ENCODE measurements around the gene UTP25.
A peak's percentile ranks its signal among the peaks of the same experiment; 100 is the strongest.

Gene UTP25

GRCh38 chr1:209808059-209808581 is 19.7 kb upstream of the UTP25 start:
- no peak overlapping the region for H3K9ac ChIP-seq (ENCODE audit: low read depth, low read length)
- no peak overlapping the region for H3K4me3 ChIP-seq (ENCODE audit: low read length)
- peak overlapping the region; percentile 23 for H3K4me2 ChIP-seq (ENCODE audit: low read length)
- H3K27me3 ChIP-seq (ENCODE audit: control insufficient read depth, insufficient read depth, low read length): peaks cover 10% of the 10 kb centered on the region
- H3K4me1 ChIP-seq (ENCODE audit: control insufficient read depth, insufficient read depth, low read length): peaks cover 20% of the 10 kb centered on the region
- no peaks in the 10 kb centered on the region for H3K9me3 ChIP-seq (replicated peaks; ENCODE audit: low read length)
- no peaks in the 10 kb centered on the region for H3K36me3 ChIP-seq (ENCODE audit: insufficient read depth, low read length)

- peaks cover 2% of the 10 kb centered on the region for H3K27me3 ChIP-seq (ENCODE audit: control insufficient read depth, insufficient read depth, low read length)
- H3K4me2 ChIP-seq (ENCODE audit: low read length): no peak overlapping the region
- H3K4me3 ChIP-seq (ENCODE audit: low read length): no peak overlapping the region
- H3K9ac ChIP-seq (ENCODE audit: low read depth, low read length): no peak overlapping the region
- H3K4me1 ChIP-seq (ENCODE audit: control insufficient read depth, insufficient read depth, low read length): peaks cover 20% of the 10 kb centered on the region
- no peaks in the 10 kb centered on the region for H3K9me3 ChIP-seq (replicated peaks; ENCODE audit: low read length)
- H3K36me3 ChIP-seq (ENCODE audit: insufficient read depth, low read length): no peaks in the 10 kb centered on the region
Measured at GRCh38 chr1:209809611-209810010, 18.2 kb upstream of the UTP25 start.

GRCh38 chr1:209810783-209811182 is 17.0 kb upstream of the UTP25 start:
- H3K9me3 ChIP-seq (replicated peaks; ENCODE audit: low read length): no peaks in the 10 kb centered on the region
- no peak overlapping the region for H3K4me2 ChIP-seq (ENCODE audit: low read length)
- H3K4me3 ChIP-seq (ENCODE audit: low read length): no peak overlapping the region
- no peaks in the 10 kb centered on the region for H3K27me3 ChIP-seq (ENCODE audit: control insufficient read depth, insufficient read depth, low read length)
- no peak overlapping the region for H3K9ac ChIP-seq (ENCODE audit: low read depth, low read length)
- peaks cover 19% of the 10 kb centered on the region for H3K4me1 ChIP-seq (ENCODE audit: control insufficient read depth, insufficient read depth, low read length)
- H3K36me3 ChIP-seq (ENCODE audit: insufficient read depth, low read length): no peaks in the 10 kb centered on the region

- H3K9me3 ChIP-seq (replicated peaks; ENCODE audit: low read length): no peaks in the 10 kb centered on the region
- no peak overlapping the region for H3K4me3 ChIP-seq (ENCODE audit: low read length)
- peaks cover 4% of the 10 kb centered on the region for H3K27me3 ChIP-seq (ENCODE audit: control insufficient read depth, insufficient read depth, low read length)
- H3K4me1 ChIP-seq (ENCODE audit: control insufficient read depth, insufficient read depth, low read length): no peaks in the 10 kb centered on the region
- no peak overlapping the region for H3K4me2 ChIP-seq (ENCODE audit: low read length)
- no peak overlapping the region for H3K9ac ChIP-seq (ENCODE audit: low read depth, low read length)
- no peaks in the 10 kb centered on the region for H3K36me3 ChIP-seq (ENCODE audit: insufficient read depth, low read length)
Measured at GRCh38 chr1:209813902-209814301, 13.9 kb upstream of the UTP25 start.

- no peak overlapping the region for H3K9ac ChIP-seq (ENCODE audit: low read depth, low read length)
- H3K4me2 ChIP-seq (ENCODE audit: low read length): no peak overlapping the region
- H3K36me3 ChIP-seq (ENCODE audit: insufficient read depth, low read length): no peaks in the 10 kb centered on the region
- no peaks in the 10 kb centered on the region for H3K9me3 ChIP-seq (replicated peaks; ENCODE audit: low read length)
- no peak overlapping the region for H3K4me3 ChIP-seq (ENCODE audit: low read length)
- H3K27me3 ChIP-seq (ENCODE audit: control insufficient read depth, insufficient read depth, low read length): peaks cover 6% of the 10 kb centered on the region
- H3K4me1 ChIP-seq (ENCODE audit: control insufficient read depth, insufficient read depth, low read length): no peaks in the 10 kb centered on the region
Measured at GRCh38 chr1:209815490-209815889, 12.3 kb upstream of the UTP25 start.

- H3K4me3 ChIP-seq (ENCODE audit: low read length): no peak overlapping the region
- peaks cover 6% of the 10 kb centered on the region for H3K27me3 ChIP-seq (ENCODE audit: control insufficient read depth, insufficient read depth, low read length)
- H3K9me3 ChIP-seq (replicated peaks; ENCODE audit: low read length): no peaks in the 10 kb centered on the region
- no peaks in the 10 kb centered on the region for H3K36me3 ChIP-seq (ENCODE audit: insufficient read depth, low read length)
- no peak overlapping the region for H3K9ac ChIP-seq (ENCODE audit: low read depth, low read length)
- H3K4me1 ChIP-seq (ENCODE audit: control insufficient read depth, insufficient read depth, low read length): no peaks in the 10 kb centered on the region
- no peak overlapping the region for H3K4me2 ChIP-seq (ENCODE audit: low read length)
Measured at GRCh38 chr1:209815931-209816341, 11.8 kb upstream of the UTP25 start.

- Histone ChIP-seq H3K27me3 (ENCODE audit: control insufficient read depth, insufficient read depth, low read length) (peaks cover 6% of the 10 kb centered on the region), H3K4me3 (ENCODE audit: low read length) (no peak overlapping the region), H3K9ac (ENCODE audit: low read depth, low read length) (no peak overlapping the region), H3K4me2 (ENCODE audit: low read length) (no peak overlapping the region), H3K4me1 (ENCODE audit: control insufficient read depth, insufficient read depth, low read length) (no peaks in the 10 kb centered on the region), H3K9me3 (replicated peaks; ENCODE audit: low read length) (no peaks in the 10 kb centered on the region), H3K36me3 (ENCODE audit: insufficient read depth, low read length) (no peaks in the 10 kb centered on the region)
Measured at GRCh38 chr1:209816923-209817322, 10.8 kb upstream of the UTP25 start.

- H3K9ac ChIP-seq (ENCODE audit: low read depth, low read length): no peak overlapping the region
- no peak overlapping the region for H3K4me3 ChIP-seq (ENCODE audit: low read length)
- peaks cover 6% of the 10 kb centered on the region for H3K27me3 ChIP-seq (ENCODE audit: control insufficient read depth, insufficient read depth, low read length)
- peaks cover 3% of the 10 kb centered on the region for H3K4me1 ChIP-seq (ENCODE audit: control insufficient read depth, insufficient read depth, low read length)
- no peak overlapping the region for H3K4me2 ChIP-seq (ENCODE audit: low read length)
- H3K36me3 ChIP-seq (ENCODE audit: insufficient read depth, low read length): no peaks in the 10 kb centered on the region
- H3K9me3 ChIP-seq (replicated peaks; ENCODE audit: low read length): no peaks in the 10 kb centered on the region
Measured at GRCh38 chr1:209817691-209818090, 10.1 kb upstream of the UTP25 start.

GRCh38 chr1:209819058-209819457 is 8.7 kb upstream of the UTP25 start:
- H3K4me1 ChIP-seq (ENCODE audit: control insufficient read depth, insufficient read depth, low read length): peaks cover 15% of the 10 kb centered on the region
- H3K4me3 ChIP-seq (ENCODE audit: low read length): no peak overlapping the region
- H3K36me3 ChIP-seq (ENCODE audit: insufficient read depth, low read length): no peaks in the 10 kb centered on the region
- H3K27me3 ChIP-seq (ENCODE audit: control insufficient read depth, insufficient read depth, low read length): peaks cover 6% of the 10 kb centered on the region
- no peak overlapping the region for H3K9ac ChIP-seq (ENCODE audit: low read depth, low read length)
- no peak overlapping the region for H3K4me2 ChIP-seq (ENCODE audit: low read length)
- H3K9me3 ChIP-seq (replicated peaks; ENCODE audit: low read length): no peaks in the 10 kb centered on the region

- no peak overlapping the region for H3K4me3 ChIP-seq (ENCODE audit: low read length)
- H3K9me3 ChIP-seq (replicated peaks; ENCODE audit: low read length): no peaks in the 10 kb centered on the region
- H3K9ac ChIP-seq (ENCODE audit: low read depth, low read length): no peak overlapping the region
- peaks cover 6% of the 10 kb centered on the region for H3K27me3 ChIP-seq (ENCODE audit: control insufficient read depth, insufficient read depth, low read length)
- H3K36me3 ChIP-seq (ENCODE audit: insufficient read depth, low read length): no peaks in the 10 kb centered on the region
- peaks cover 15% of the 10 kb centered on the region for H3K4me1 ChIP-seq (ENCODE audit: control insufficient read depth, insufficient read depth, low read length)
- no peak overlapping the region for H3K4me2 ChIP-seq (ENCODE audit: low read length)
Measured at GRCh38 chr1:209820986-209821385, 6.8 kb upstream of the UTP25 start.

GRCh38 chr1:209822706-209823105 is 5.1 kb upstream of the UTP25 start:
- H3K4me1 ChIP-seq (ENCODE audit: control insufficient read depth, insufficient read depth, low read length): peaks cover 15% of the 10 kb centered on the region
- peak overlapping the region; percentile 35 for H3K4me3 ChIP-seq (ENCODE audit: low read length)
- H3K4me2 ChIP-seq (ENCODE audit: low read length): peak overlapping the region; percentile 65
- peak overlapping the region; percentile 16 for H3K9ac ChIP-seq (ENCODE audit: low read depth, low read length)
- no peaks in the 10 kb centered on the region for H3K36me3 ChIP-seq (ENCODE audit: insufficient read depth, low read length)
- H3K27me3 ChIP-seq (ENCODE audit: control insufficient read depth, insufficient read depth, low read length): peaks cover 6% of the 10 kb centered on the region
- no peaks in the 10 kb centered on the region for H3K9me3 ChIP-seq (replicated peaks; ENCODE audit: low read length)

- Histone ChIP-seq H3K27me3 (ENCODE audit: control insufficient read depth, insufficient read depth, low read length) (peaks cover 6% of the 10 kb centered on the region), H3K9me3 (replicated peaks; ENCODE audit: low read length) (no peaks in the 10 kb centered on the region), H3K36me3 (ENCODE audit: insufficient read depth, low read length) (no peaks in the 10 kb centered on the region), H3K9ac (ENCODE audit: low read depth, low read length) (peak overlapping the region; percentile 16), H3K4me1 (ENCODE audit: control insufficient read depth, insufficient read depth, low read length) (peaks cover 15% of the 10 kb centered on the region), H3K4me3 (ENCODE audit: low read length) (peak overlapping the region; percentile 35), H3K4me2 (ENCODE audit: low read length) (peak overlapping the region; percentile 65)
Measured at GRCh38 chr1:209823143-209824041, 4.4 kb upstream of the UTP25 start.
